H1 (cell line): ENCODE data around the gene L1TD1. TPM values are rescaled to one million over a fixed set of nuclear protein-coding genes. Genes with fewer than 3 reads are reported as not detected.

Source experiments
- CTCF ChIA-PET: fragments of 300-600 bp; sonication (Branson Sonifier 250); formaldehyde crosslinking; loops from one replicate; lab custom pipeline; 2021; ENCODE audit not compliant: partially characterized antibody; lab: Charles Lee
- POLR2A ChIA-PET: fragments of 300-600 bp; sonication (Branson Sonifier 250); formaldehyde crosslinking; loops from one replicate; lab custom pipeline; 2021; ENCODE audit warnings: inconsistent platforms; ENCODE audit not compliant: partially characterized antibody; lab: Charles Lee
- DNase-seq, 2 experiments: peaks; one replicate each; pipeline versions ENCODE4 v3.0.0 to v3.0.0-alpha.2; 2010 to 2022; ENCODE audit warnings: low spot score in 2 of 2, low read depth in 1 of 2, mixed read lengths in 1 of 2
- FAIRE-seq: peaks from 2 replicates; lab custom pipeline; 2011; peaks lifted over from hg19 to GRCh38; lab: Jason Lieb, UNC
- H2AFZ ChIP-seq: 2 replicates; pipeline ENCODE4 v1.8.1; 2012; ENCODE audit warnings: low read length, inconsistent platforms
- H2AK5ac ChIP-seq: 2 replicates; pipeline ENCODE4 v1.6.1; 2013; ENCODE audit warnings: low read depth, low read length
- H2BK120ac ChIP-seq: replicated peaks from 2 replicates; pipeline ENCODE3; 2013; ENCODE audit warnings: low read depth, low read length, inconsistent platforms
- H2BK12ac ChIP-seq: 2 replicates; pipeline ENCODE4 v1.6.1; 2013; ENCODE audit warnings: low read depth, low read length
- H2BK15ac ChIP-seq: 2 replicates; pipeline ENCODE4 v1.6.1; 2013; ENCODE audit warnings: low read length
- H2BK20ac ChIP-seq: 2 replicates; pipeline ENCODE4 v1.6.1; 2013; ENCODE audit warnings: low read length
- H2BK5ac ChIP-seq: 2 replicates; pipeline ENCODE4 v1.6.1; 2013; ENCODE audit warnings: low read depth, low read length
- H3K14ac ChIP-seq: 2 replicates; pipeline ENCODE4 v1.6.1; 2013; ENCODE audit warnings: inconsistent platforms; ENCODE audit not compliant: insufficient read length
- H3K18ac ChIP-seq: 2 replicates; pipeline ENCODE4 v1.6.1; 2013; ENCODE audit warnings: low read length; ENCODE audit errors: extremely low read depth
- H3K23ac ChIP-seq: 2 replicates; pipeline ENCODE4 v1.6.1; 2013; ENCODE audit warnings: inconsistent platforms; ENCODE audit not compliant: insufficient read length
- H3K23me2 ChIP-seq: 2 replicates; pipeline ENCODE4 v1.6.1; 2013; ENCODE audit warnings: low read depth, low read length
- H3K27ac ChIP-seq: 2 replicates; pipeline ENCODE4 v1.6.1; 2011; ENCODE audit warnings: low read depth, low read length, inconsistent platforms
- H3K27me3 ChIP-seq, 4 experiments: replicated peaks in 1 of 4; 1 replicate in 1 of 4; 2 replicates in 3 of 4; pipeline versions ENCODE4 v1.6.1 to v1.8.1; 2011 to 2013; ENCODE audit warnings: low read length in 3 of 4, mild to moderate bottlenecking in 3 of 4, inconsistent platforms in 2 of 4, mixed read lengths in 2 of 4, moderate library complexity in 1 of 4; ENCODE audit not compliant: control insufficient read depth in 3 of 4, insufficient read depth in 3 of 4; ENCODE audit errors: extremely low read depth in 1 of 4
- H3K36me3 ChIP-seq, 4 experiments: 2 replicates each; pipeline versions ENCODE4 v1.6.1 to v1.8.1; 2011 to 2013; ENCODE audit warnings: mild to moderate bottlenecking in 4 of 4, low read length in 3 of 4, moderate library complexity in 2 of 4, control low read depth in 1 of 4, inconsistent platforms in 1 of 4; ENCODE audit not compliant: insufficient read depth in 4 of 4, control insufficient read depth in 2 of 4
- H3K4ac ChIP-seq: replicated peaks from 2 replicates; pipeline ENCODE3; 2013; ENCODE audit warnings: low read length, low read depth, mixed read lengths, inconsistent platforms; ENCODE audit not compliant: insufficient read length
- H3K4me1 ChIP-seq, 4 experiments: replicated peaks in 1 of 4; 1 replicate in 1 of 4; 2 replicates in 3 of 4; pipeline versions ENCODE4 v1.6.1 to v1.8.1; 2011 to 2013; ENCODE audit warnings: low read length in 3 of 4, inconsistent platforms in 2 of 4, mixed read lengths in 1 of 4; ENCODE audit not compliant: insufficient read depth in 4 of 4, control insufficient read depth in 3 of 4
- H3K4me2 ChIP-seq, 2 experiments: 2 replicates each; pipeline versions ENCODE4 v1.6.1 to v1.8.1; 2011 to 2013; ENCODE audit warnings: low read depth in 2 of 2, low read length in 2 of 2, control low read depth in 1 of 2, inconsistent platforms in 1 of 2, mild to moderate bottlenecking in 1 of 2; ENCODE audit not compliant: insufficient read depth in 1 of 2
- H3K4me3 ChIP-seq, 4 experiments: fragments of 200-600, 300-600 bp in 1 of 4; sonication (generic), shearing (Covaris generic), sonication (Bioruptor Twin) in 1 of 4; 2 replicates each; pipeline versions ENCODE4 v1.5.1 to v1.8.1; 2011 to 2016; ENCODE audit warnings: low read length in 4 of 4, low read depth in 3 of 4, control low read depth in 2 of 4, inconsistent platforms in 2 of 4, mild to moderate bottlenecking in 2 of 4, mixed read lengths in 1 of 4, moderate library complexity in 1 of 4; ENCODE audit not compliant: insufficient read depth in 2 of 4; ENCODE audit errors: extremely low read depth in 1 of 4
- H3K56ac ChIP-seq: replicated peaks from 2 replicates; pipeline ENCODE3; 2013; ENCODE audit warnings: low read depth, mild to moderate bottlenecking, mixed read lengths, low read length, inconsistent platforms; ENCODE audit not compliant: insufficient read length
- H3K79me1 ChIP-seq: 2 replicates; pipeline ENCODE4 v1.6.1; 2013; ENCODE audit warnings: low read depth, low read length, control low read depth
- H3K79me2 ChIP-seq, 2 experiments: 2 replicates each; pipeline versions ENCODE4 v1.6.1 to v1.8.1; 2012 to 2013; ENCODE audit warnings: low read length in 2 of 2, mild to moderate bottlenecking in 2 of 2, inconsistent platforms in 1 of 2; ENCODE audit not compliant: insufficient read depth in 2 of 2, control insufficient read depth in 1 of 2
- H3K9ac ChIP-seq, 4 experiments: replicated peaks in 1 of 4; 1 replicate in 1 of 4; 2 replicates in 3 of 4; pipeline versions ENCODE4 v1.6.1 to v1.8.1; 2011 to 2013; ENCODE audit warnings: low read depth in 3 of 4, low read length in 3 of 4, control low read depth in 2 of 4, mild to moderate bottlenecking in 2 of 4, moderate library complexity in 2 of 4, inconsistent platforms in 1 of 4; ENCODE audit errors: extremely low read depth in 1 of 4
- H3K9me3 ChIP-seq, 2 experiments: 2 replicates each; pipeline versions ENCODE4 v1.6.1 to v1.8.1; 2012 to 2013; ENCODE audit warnings: mild to moderate bottlenecking in 2 of 2, moderate library complexity in 2 of 2, control low read depth in 1 of 2, inconsistent platforms in 1 of 2, low read depth in 1 of 2, low read length in 1 of 2, mixed read lengths in 1 of 2; ENCODE audit not compliant: insufficient read depth in 2 of 2
- H4K20me1 ChIP-seq, 2 experiments: replicated peaks in 1 of 2; 2 replicates each; pipeline versions ENCODE3 to v1.8.1; 2011 to 2013; ENCODE audit warnings: inconsistent platforms in 2 of 2, low read length in 2 of 2, mild to moderate bottlenecking in 1 of 2; ENCODE audit not compliant: insufficient read depth in 2 of 2, control insufficient read depth in 1 of 2
- H4K5ac ChIP-seq: 2 replicates; pipeline ENCODE4 v1.6.1; 2013; ENCODE audit warnings: low read length, low read depth, mixed read lengths, inconsistent platforms; ENCODE audit not compliant: insufficient read length
- H4K8ac ChIP-seq: 2 replicates; pipeline ENCODE4 v1.8.0; 2013; ENCODE audit warnings: mild to moderate bottlenecking, moderate library complexity, low read length, inconsistent platforms; ENCODE audit not compliant: insufficient read depth; ENCODE audit errors: extremely low read depth
- H4K91ac ChIP-seq: replicated peaks from 2 replicates; pipeline ENCODE3; 2013; ENCODE audit warnings: low read length, mixed read lengths, inconsistent platforms; ENCODE audit not compliant: insufficient read length
- CHD1 ChIP-seq: IDR thresholded peaks from 2 replicates; pipeline ENCODE4 v1.6.1; 2012; ENCODE audit warnings: low read depth, low read length, improper control_type of control experiment
- EGR1 ChIP-seq: IDR thresholded peaks from 2 replicates; pipeline ENCODE4 v1.6.1; 2011; ENCODE audit warnings: low read depth, low read length, borderline replicate concordance
- WGBS, 2 experiments: shearing (Covaris generic) in 1 of 2; methylation state at CpG; one replicate each; pipeline versions ENCODE4 v1.1.6 to v1.1.7; 2013 to 2015; ENCODE audit warnings: low lambda C conversion rate in 2 of 2, mixed read lengths in 2 of 2, inconsistent platforms in 1 of 2, low coverage in 1 of 2, missing lambda C conversion rate in 1 of 2; ENCODE audit not compliant: insufficient replicate concordance in 2 of 2, insufficient coverage in 1 of 2, insufficient read length in 1 of 2; ENCODE audit errors: extremely low coverage in 1 of 2, missing lambda C conversion rate in 1 of 2; 5-methylcytosine and 5-hydroxymethylcytosine counted together
- polyA plus RNA-seq, 7 experiments: library from polyadenylated mRNA; depleted of rRNA in 3 of 7; stranded (reverse) in 5 of 7; unstranded in 2 of 7; fragments of >200 nt in 5 of 7; fragments of 200-250 nt in 2 of 7; gene quantifications; 1 replicate in 5 of 7; 2 replicates in 1 of 7; 4 replicates in 1 of 7; pipeline versions ENCODE4 v1.2.1 to v1.2.3, GENCODE V29; 2011 to 2013; ENCODE audit warnings: missing spikeins in 2 of 7, mixed read lengths in 2 of 7
- total RNA-seq: library from RNA; stranded (reverse); fragmentation: NEBNext Ultra II Directional; extraction: Animal tissue kit (Norgen Biotek cat#: 25700); gene quantifications from 2 replicates; pipeline ENCODE4 v1.2.1, GENCODE V29; 2021

The L1TD1 gene
- total and polyA plus RNA-seq, 2 of the 8 experiments (the other 6 are each of a cell fraction or from before 2014, with no cell fraction given) = 35.3 to 441 TPM

GRCh38 chr1:62260688-62261087 is 66.0 kb downstream of the L1TD1 start:
- no peak overlapping the region for H3K4ac ChIP-seq
- H3K27me3 ChIP-seq = no peaks in the 10 kb centered on the region
- no peak overlapping the region for H3K9ac ChIP-seq
- no peak overlapping the region for H3K14ac ChIP-seq
- H2BK5ac ChIP-seq = no peak overlapping the region
- no peak overlapping the region for H3K4me2 ChIP-seq
- H3K23me2 ChIP-seq = no peaks in the 10 kb centered on the region
- no peak overlapping the region for H2AK5ac ChIP-seq
- H2BK12ac ChIP-seq = no peak overlapping the region
- no peak overlapping the region for H3K23ac ChIP-seq
- peaks cover 0 to 3% (median under 1%) of the 10 kb centered on the region in 4 experiments; a peak in 4 of 7 replicates for H3K4me1 ChIP-seq
- H2AFZ ChIP-seq = no peak overlapping the region
- no peak overlapping the region for H2BK20ac ChIP-seq
- ChIA-PET POLR2A (interaction anchor here (1.2 kb wide), 1 partner anchor 25 kb away, joined by 3 read pairs; no protein-coding TSS in a partner anchor), CTCF (interaction anchor here (0.6 to 4.5 kb wide), 6 partner anchors 10 to 85 kb away, joined by 3 to 19 read pairs (median 4); no protein-coding TSS in a partner anchor)
- H2BK120ac ChIP-seq = no peak overlapping the region
- FAIRE-seq = no peak
- no peaks in the 10 kb centered on the region for H3K9me3 ChIP-seq
- no peak overlapping the region for H4K8ac ChIP-seq
- no peak overlapping the region for H2BK15ac ChIP-seq
- no peaks in the 10 kb centered on the region for H3K36me3 ChIP-seq
- H3K56ac ChIP-seq = no peak overlapping the region
- H3K27ac ChIP-seq = no peak overlapping the region
- H4K91ac ChIP-seq = no peak overlapping the region
- no peaks in the 10 kb centered on the region for H3K79me2 ChIP-seq
- H4K5ac ChIP-seq = no peak overlapping the region
- no peaks in the 10 kb centered on the region for H3K79me1 ChIP-seq
- no peak overlapping the region for H3K18ac ChIP-seq
- no peak for DNase-seq
- no peak overlapping the region for H3K4me3 ChIP-seq
- WGBS, 2 experiments = 87% methylated on average over 3 of the region's 3 CpGs; no CpG with 5 or more reads in 1 of the 2 experiments
- H4K20me1 ChIP-seq = no peaks in the 10 kb centered on the region
- TF ChIP-seq CHD1 = no peak
- no peak for TF ChIP-seq EGR1
